Measurements from ENCODE around the gene BCL2L14.

DNA sequence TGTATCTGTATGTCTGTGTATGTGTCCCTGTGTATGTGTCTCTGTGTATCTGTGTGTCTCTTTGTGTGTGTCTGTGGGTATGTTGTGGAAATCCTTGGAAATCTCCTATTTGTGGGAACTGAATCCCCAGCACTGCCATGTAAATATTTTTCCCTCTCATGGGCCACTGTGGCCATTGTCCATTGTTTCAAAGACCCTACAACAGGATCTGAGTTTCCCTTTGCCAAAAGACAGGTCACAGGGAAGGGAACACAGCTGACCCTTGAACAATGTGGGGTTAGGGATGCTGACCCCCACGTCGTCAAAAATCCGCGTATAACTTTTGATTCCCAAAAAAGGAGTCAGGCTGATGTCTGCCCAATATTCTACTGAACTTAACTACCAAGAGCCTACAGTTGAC lies 22.5 kb upstream of the BCL2L14 start:
- TF ChIP-seq POLR2A (IDR thresholded peaks at IDR 0.05; ENCODE audit: low read length) = no peak
- TF ChIP-seq GATA1 (IDR thresholded peaks at IDR 0.05; ENCODE audit: low read depth, low read length) = no peak
